ENCODE data around the gene TBC1D24. TPM values are rescaled to one million over a fixed set of nuclear protein-coding genes. Genes with fewer than 3 reads are reported as not detected.

Gene TBC1D24
- total and polyA plus RNA-seq, 2 donors (not counting 1 experiment from before 2014, with no cell fraction given) = 7.1 to 9.4 TPM

- H3K27ac Mint-ChIP-seq = no peak overlapping the region
These were observed 38.8 kb upstream of the TBC1D24 start for GRCh38 chr16:2436110-2436509.

More at GRCh38 chr16:2436110-2436509, 38.8 kb upstream of the TBC1D24 start:
- Histone ChIP-seq H3K79me2 (ENCODE audit: control insufficient read depth, insufficient read depth, low read length) (peaks cover 10% of the 10 kb centered on the region), H2AFZ (ENCODE audit: insufficient read depth, low read depth, low read length, poor library complexity, severe bottlenecking) (no peak overlapping the region), H3K9me3 (ENCODE audit: control extremely low read depth in 1 of 3, control insufficient read depth in 2 of 3, insufficient read depth in 1 of 3, low read length in 2 of 3) (peaks cover 0 to 9% (median 0%) of the 10 kb centered on the region in 3 donors), H3K9ac (ENCODE audit: low read length) (no peak overlapping the region), H3K27ac (ENCODE audit: low read length in 2 of 2) (no peak overlapping the region), H3K4me2 (replicated peaks; ENCODE audit: low read depth, low read length, poor library complexity, severe bottlenecking) (no peak overlapping the region), H3K4me3 (ENCODE audit: control extremely low read depth in 1 of 5, extremely low read depth in 1 of 5, insufficient read depth in 1 of 5, low read depth in 2 of 5, low read length in 4 of 5) (no peak overlapping the region), H3K4me1 (ENCODE audit: control insufficient read depth in 2 of 2, insufficient read depth in 2 of 2, low read length in 2 of 2) (peaks cover 12 to 13% of the 10 kb centered on the region in 2 donors), H4K20me1 (ENCODE audit: control insufficient read depth, insufficient read depth, low read length, poor library complexity, severe bottlenecking) (no peaks in the 10 kb centered on the region), H3K27me3 (replicated peaks in 1 of 4; ENCODE audit: control extremely low read depth in 1 of 4, control insufficient read depth in 3 of 4, insufficient read depth in 4 of 4, low read length in 3 of 4) (no peaks in the 10 kb centered on the region), H3K36me3 (replicated peaks in 1 of 2; ENCODE audit: control extremely low read depth in 1 of 2, control insufficient read depth in 1 of 2, extremely low read depth in 1 of 2, insufficient read depth in 2 of 2, low read length in 1 of 2) (peaks cover 0 to 18% of the 10 kb centered on the region in 2 experiments)
- intact Hi-C loops (cut with micrococcal nuclease) = no loop called here
- no peak for TF ChIP-seq CTCF (IDR thresholded peaks at IDR 0.05)
- TF ChIP-seq EZH2 (IDR thresholded peaks at IDR 0.05; ENCODE audit: borderline replicate concordance, insufficient read depth, low read depth, low read length, poor library complexity, severe bottlenecking) = no peak
- Mint-ChIP-seq H3K4me1 (peaks cover 16% of the 10 kb centered on the region), H3K27me3 (no peaks in the 10 kb centered on the region), H3K9me3 (ENCODE audit: insufficient read depth) (no peaks in the 10 kb centered on the region), H3K4me3 (no peak overlapping the region)
- ATAC-seq (ENCODE audit: low read depth) (no peak), DNase-seq (no peak)
- POLR2A ChIA-PET = interaction anchor here (0.7 kb wide), 1 partner anchor 34 kb away, joined by 3 read pairs; no protein-coding TSS in a partner anchor
- CTCF ChIA-PET = no interaction called here
- 100% methylated on average over 8 of the region's 9 CpGs for WGBS (ENCODE audit: insufficient coverage)

Data from B cell (primary cell).